ENCODE measurements around the gene MEG3.

Gene MEG3

GRCh38 chr14:100874411-100875091, 48.6 kb downstream of the MEG3 start:
- Histone ChIP-seq H3K4me2 (ENCODE audit: low read depth, low read length, poor library complexity, severe bottlenecking) (no peak overlapping the region), H3K4me1 (ENCODE audit: insufficient read depth, low read length, poor library complexity, severe bottlenecking) (no peaks in the 10 kb centered on the region), H3K36me3 (ENCODE audit: insufficient read depth, low read length) (no peaks in the 10 kb centered on the region)

GRCh38 chr14:100875126-100875525, 49.2 kb downstream of the MEG3 start:
- Histone ChIP-seq H3F3A (ENCODE audit: low read depth) (no peaks in the 10 kb centered on the region), H3K36me3 (ENCODE audit: insufficient read depth, low read length) (no peaks in the 10 kb centered on the region)
- no peak for TF ChIP-seq EZH2phosphoT487 (IDR thresholded peaks at IDR 0.05; ENCODE audit: borderline replicate concordance)
- no peak for TF ChIP-seq CTCF (conservative IDR thresholded peaks at IDR 0.05; ENCODE audit: low read length)

More at GRCh38 chr14:100874411-100875091, 48.6 kb downstream of the MEG3 start:
- Histone ChIP-seq H2AFZ (ENCODE audit: low read length) (no peak overlapping the region), H3K4me3 (ENCODE audit: low read length, poor library complexity, severe bottlenecking) (no peak overlapping the region), H3K79me2 (ENCODE audit: insufficient read depth, low read length) (no peaks in the 10 kb centered on the region), H3K9ac (ENCODE audit: low read depth, low read length, poor library complexity, severe bottlenecking) (no peak overlapping the region), H4K20me1 (ENCODE audit: insufficient read depth, low read length, poor library complexity, severe bottlenecking) (no peaks in the 10 kb centered on the region), H3F3A (ENCODE audit: low read depth) (no peaks in the 10 kb centered on the region), H3K27me3 (ENCODE audit: insufficient read depth, low read length, poor library complexity, severe bottlenecking) (no peaks in the 10 kb centered on the region), H3K9me3 (ENCODE audit: insufficient read depth, low read depth, low read length) (no peaks in the 10 kb centered on the region), H3K9me2 (replicated peaks; ENCODE audit: low read depth, low read length) (no peaks in the 10 kb centered on the region)
- TF ChIP-seq EZH2phosphoT487 (IDR thresholded peaks at IDR 0.05; ENCODE audit: borderline replicate concordance) (no peak), CTCF (conservative IDR thresholded peaks at IDR 0.05; ENCODE audit: low read length) (no peak)

GRCh38 chr14:100875861-100876590, 50.1 kb downstream of the MEG3 start:
- H3K9me3 ChIP-seq (ENCODE audit: insufficient read depth, low read depth, low read length): no peaks in the 10 kb centered on the region
- H3K4me1 ChIP-seq (ENCODE audit: insufficient read depth, low read length, poor library complexity, severe bottlenecking): no peaks in the 10 kb centered on the region
- no peak overlapping the region for H3K4me2 ChIP-seq (ENCODE audit: low read depth, low read length, poor library complexity, severe bottlenecking)
- no peak for TF ChIP-seq EZH2phosphoT487 (IDR thresholded peaks at IDR 0.05; ENCODE audit: borderline replicate concordance)
- TF ChIP-seq CTCF (conservative IDR thresholded peaks at IDR 0.05; ENCODE audit: low read length): no peak
- H3K36me3 ChIP-seq (ENCODE audit: insufficient read depth, low read length): no peaks in the 10 kb centered on the region
- H3F3A ChIP-seq (ENCODE audit: low read depth): no peaks in the 10 kb centered on the region
- no peak overlapping the region for H3K9ac ChIP-seq (ENCODE audit: low read depth, low read length, poor library complexity, severe bottlenecking)
- H3K4me3 ChIP-seq (ENCODE audit: low read length, poor library complexity, severe bottlenecking): no peak overlapping the region
- H3K27me3 ChIP-seq (ENCODE audit: insufficient read depth, low read length, poor library complexity, severe bottlenecking): no peaks in the 10 kb centered on the region
- no peaks in the 10 kb centered on the region for H3K79me2 ChIP-seq (ENCODE audit: insufficient read depth, low read length)
- no peaks in the 10 kb centered on the region for H4K20me1 ChIP-seq (ENCODE audit: insufficient read depth, low read length, poor library complexity, severe bottlenecking)
- H3K9me2 ChIP-seq (replicated peaks; ENCODE audit: low read depth, low read length): no peaks in the 10 kb centered on the region
- H2AFZ ChIP-seq (ENCODE audit: low read length): no peak overlapping the region

More at GRCh38 chr14:100875126-100875525, 49.2 kb downstream of the MEG3 start:
- Histone ChIP-seq H2AFZ (ENCODE audit: low read length) (no peak overlapping the region), H3K9me3 (ENCODE audit: insufficient read depth, low read depth, low read length) (no peaks in the 10 kb centered on the region), H3K4me2 (ENCODE audit: low read depth, low read length, poor library complexity, severe bottlenecking) (no peak overlapping the region), H3K9me2 (replicated peaks; ENCODE audit: low read depth, low read length) (no peaks in the 10 kb centered on the region), H3K4me3 (ENCODE audit: low read length, poor library complexity, severe bottlenecking) (no peak overlapping the region), H3K9ac (ENCODE audit: low read depth, low read length, poor library complexity, severe bottlenecking) (no peak overlapping the region), H3K27me3 (ENCODE audit: insufficient read depth, low read length, poor library complexity, severe bottlenecking) (no peaks in the 10 kb centered on the region), H4K20me1 (ENCODE audit: insufficient read depth, low read length, poor library complexity, severe bottlenecking) (no peaks in the 10 kb centered on the region), H3K4me1 (ENCODE audit: insufficient read depth, low read length, poor library complexity, severe bottlenecking) (no peaks in the 10 kb centered on the region), H3K79me2 (ENCODE audit: insufficient read depth, low read length) (no peaks in the 10 kb centered on the region)

Measured in Loucy (cell line).